SK-N-SH (cell line): ENCODE measurements around the gene ZNF511. TPM values are rescaled to one million over a fixed set of nuclear protein-coding genes. Genes with fewer than 3 reads are reported as not detected.
A peak's percentile ranks its signal among the peaks of the same experiment; 100 is the strongest.

Source experiments
- CTCF ChIA-PET: fragments of 300-600, 350-600 bp; formaldehyde crosslinking; extraction: SDS; loops from one replicate; lab custom pipeline; 2021; lab: Yijun Ruan, JAX
- POLR2A ChIA-PET: fragments of 350-600 bp; sonication (Branson Sonifier 250); formaldehyde crosslinking; extraction: SDS; loops from one replicate; lab custom pipeline; 2020; ENCODE audit warnings: antibody characterized with exemption, inconsistent platforms; lab: Yijun Ruan, JAX
- DNase-seq: peaks from one replicate; pipeline ENCODE4 v3.0.0; 2012
- H2AFZ ChIP-seq: fragments of 200-600 bp; sonication (generic); 2 replicates; pipeline ENCODE4 v1.8.1; 2016; ENCODE audit warnings: antibody characterized with exemption, mild to moderate bottlenecking, low read depth
- H3F3A ChIP-seq: fragments of 200-600 bp; sonication (generic); replicated peaks from 2 replicates; pipeline ENCODE3; 2016; ENCODE audit warnings: antibody characterized with exemption, mild to moderate bottlenecking; ENCODE audit not compliant: insufficient read depth
- H3K27ac ChIP-seq, 2 experiments: fragments of 200-500 bp in 1 of 2; fragments of 200-600 bp in 1 of 2; sonication (Bioruptor generic) in 1 of 2; sonication (generic), shearing (Covaris generic) in 1 of 2; 2 replicates each; pipeline versions ENCODE4 v1.5.1 to v1.6.1; 2014 to 2016; ENCODE audit warnings: low read depth in 2 of 2, inconsistent platforms in 1 of 2, low read length in 1 of 2, mild to moderate bottlenecking in 1 of 2, mixed read lengths in 1 of 2
- H3K27me3 ChIP-seq: fragments of 200-600 bp; sonication (generic), shearing (Covaris generic); 2 replicates; pipeline ENCODE4 v1.6.1; 2016; ENCODE audit warnings: mixed run types; ENCODE audit not compliant: insufficient read depth
- H3K36me3 ChIP-seq, 2 experiments: fragments of 200-500 bp in 1 of 2; fragments of 200-600 bp in 1 of 2; sonication (Bioruptor generic) in 1 of 2; sonication (generic) in 1 of 2; replicated peaks in 1 of 2; 2 replicates each; pipeline versions ENCODE3 to v1.5.1; 2014 to 2016; ENCODE audit warnings: low read length in 1 of 2, mild to moderate bottlenecking in 1 of 2; ENCODE audit not compliant: insufficient read depth in 2 of 2, control insufficient read depth in 1 of 2
- H3K4me1 ChIP-seq, 2 experiments: fragments of 200-500 bp in 1 of 2; fragments of 200-600 bp in 1 of 2; sonication (Bioruptor generic) in 1 of 2; sonication (generic), shearing (Covaris generic) in 1 of 2; 2 replicates each; pipeline versions ENCODE4 v1.5.1 to v1.6.1; 2014 to 2016; ENCODE audit warnings: low read depth in 1 of 2, low read length in 1 of 2, mixed run types in 1 of 2; ENCODE audit not compliant: insufficient read depth in 2 of 2, control insufficient read depth in 1 of 2
- H3K4me2 ChIP-seq: fragments of 200-600 bp; sonication (generic), shearing (Covaris generic); 2 replicates; pipeline ENCODE4 v1.6.1; 2017; ENCODE audit warnings: mixed run types
- H3K4me3 ChIP-seq, 2 experiments: fragments of 200-500 bp in 1 of 2; fragments of 200-600 bp in 1 of 2; sonication (Bioruptor generic) in 1 of 2; sonication (generic), shearing (Covaris generic) in 1 of 2; 2 replicates each; pipeline versions ENCODE4 v1.5.1 to v1.8.1; 2014 to 2016; ENCODE audit warnings: low read depth in 2 of 2, inconsistent platforms in 1 of 2, low read length in 1 of 2, mild to moderate bottlenecking in 1 of 2, mixed read lengths in 1 of 2, moderate library complexity in 1 of 2
- H3K79me2 ChIP-seq: fragments of 200-600 bp; sonication (generic); 2 replicates; pipeline ENCODE4 v1.8.1; 2017; ENCODE audit warnings: mild to moderate bottlenecking; ENCODE audit not compliant: insufficient read depth
- H3K9ac ChIP-seq: fragments of 200-600 bp; sonication (generic); 2 replicates; pipeline ENCODE4 v1.6.1; 2017; ENCODE audit warnings: mixed run types
- H3K9me2 ChIP-seq: fragments of 200-600 bp; sonication (generic); 2 replicates; pipeline ENCODE4 v1.6.1; 2017; ENCODE audit warnings: mixed run types
- H3K9me3 ChIP-seq: fragments of 200-600 bp; sonication (generic); 2 replicates; pipeline ENCODE4 v1.6.1; 2017; ENCODE audit warnings: mixed run types, mild to moderate bottlenecking, moderate library complexity
- H4K20me1 ChIP-seq: fragments of 200-600 bp; sonication (generic); 2 replicates; pipeline ENCODE4 v1.6.1; 2017; ENCODE audit warnings: mild to moderate bottlenecking, mixed run types; ENCODE audit not compliant: insufficient read depth
- EP300 ChIP-seq, 2 experiments: IDR thresholded peaks; 2 replicates each; pipeline versions ENCODE4 v1.4.0 to v1.6.1; 2012; ENCODE audit warnings: borderline replicate concordance in 1 of 2, low read depth in 1 of 2, low read length in 1 of 2
- EZH2phosphoT487 ChIP-seq: fragments of 200-600 bp; sonication (generic); IDR thresholded peaks from 2 replicates; pipeline ENCODE4 v1.6.1; 2017; ENCODE audit warnings: low read depth, mixed run types, mild to moderate bottlenecking, antibody characterized with exemption, moderate library complexity, borderline replicate concordance
- FOSL2 ChIP-seq: IDR thresholded peaks from 2 replicates; pipeline ENCODE4 v1.4.0; 2012; ENCODE audit warnings: low read depth, mild to moderate bottlenecking, moderate library complexity, borderline replicate concordance
- MAX ChIP-seq: IDR thresholded peaks from 2 replicates; pipeline ENCODE4 v1.4.0; 2012; ENCODE audit warnings: low read depth
- NFIC ChIP-seq: IDR thresholded peaks from 2 replicates; pipeline ENCODE4 v1.4.0; 2012; ENCODE audit warnings: borderline replicate concordance
- PBX3 ChIP-seq: IDR thresholded peaks from 2 replicates; pipeline ENCODE4; 2012
- REST ChIP-seq: IDR thresholded peaks from 2 replicates; pipeline ENCODE4 v1.6.1; 2012; ENCODE audit warnings: mild to moderate bottlenecking, low read depth, low read length, moderate library complexity
- SIN3A ChIP-seq: IDR thresholded peaks from 2 replicates; pipeline ENCODE4 v1.6.1; 2012; ENCODE audit warnings: low read depth, mild to moderate bottlenecking, low read length, moderate library complexity, borderline replicate concordance
- TCF12 ChIP-seq: IDR thresholded peaks from 2 replicates; pipeline ENCODE4 v1.4.0; 2012
- USF2 ChIP-seq: fragments of 150-350 bp; IDR thresholded peaks from 2 replicates; pipeline ENCODE4 v1.6.1; 2017; ENCODE audit warnings: antibody characterized with exemption, low read length, low read depth, borderline replicate concordance
- WGBS: methylation state at CpG from one replicate; pipeline ENCODE4 v1.1.6; 2017; ENCODE audit warnings: low lambda C conversion rate; 5-methylcytosine and 5-hydroxymethylcytosine counted together
- polyA plus RNA-seq, 3 experiments: library from polyadenylated mRNA; depleted of rRNA; stranded (reverse); fragments of >200 nt; gene quantifications; 2 replicates each; pipeline ENCODE4 v1.2.3, GENCODE V29; 2012

The ZNF511 gene
- polyA plus RNA-seq, 1 of the 3 experiments (the other 2 are of a cell fraction): 62.3 TPM

GRCh38 chr10:133358162-133358924 lies 49.6 kb downstream of the ZNF511 start (continued):
- TF ChIP-seq REST (no peak), NFIC (no peak), EZH2phosphoT487 (no peak), EP300 (IDR thresholded peaks at IDR 0.05; ENCODE audit: borderline replicate concordance in 1 of 2, low read depth in 1 of 2, low read length in 1 of 2) (no peak), FOSL2 (no peak), USF2 (no peak), SIN3A (no peak)

- Histone ChIP-seq H3K4me1 (peaks cover 0 to 36% of the 10 kb centered on the region in 2 experiments; a peak in 1 of 4 replicates), H3K36me3 (peaks cover 6 to 14% of the 10 kb centered on the region in 2 experiments), H3K9me3 (no peaks in the 10 kb centered on the region), H3K4me2 (no peak overlapping the region), H3K27me3 (no peaks in the 10 kb centered on the region), H3K9me2 (no peaks in the 10 kb centered on the region), H3K9ac (no peak overlapping the region), H3F3A (no peaks in the 10 kb centered on the region), H3K27ac (peak overlapping the region in 1 of 2 experiments; percentile 39; a peak in 1 of 4 replicates), H2AFZ (no peak overlapping the region), H3K79me2 (no peaks in the 10 kb centered on the region), H3K4me3 (no peak overlapping the region), H4K20me1 (no peaks in the 10 kb centered on the region)
- ChIA-PET POLR2A (interaction anchor here (1.6 kb wide), 1 partner anchor 14 kb away, joined by 5 read pairs; the partner anchor contains the start of gene ECHS1), CTCF (interaction anchor here (1.0 to 9.1 kb wide), 2 partner anchors 11 to 30 kb away, joined by 3 to 73 read pairs; no protein-coding TSS in a partner anchor)
- no peak for DNase-seq
- no peak for TF ChIP-seq MAX
- TF ChIP-seq USF2: no peak
- no peak for TF ChIP-seq REST
- TF ChIP-seq TCF12: no peak
- no peak for TF ChIP-seq PBX3
- 95% methylated on average over 10 of the region's 11 CpGs for WGBS
Observed at GRCh38 chr10:133358925-133359310, 50.2 kb downstream of the ZNF511 start.
